GM23248 (cell line): Measurements from ENCODE around the gene PIBF1. TPM values are rescaled to one million over a fixed set of nuclear protein-coding genes. Genes with fewer than 3 reads are reported as not detected.

Experiments used
- DNase-seq: peaks from one replicate; pipeline ENCODE4 v3.0.0-alpha.2; 2015
- H2AFZ ChIP-seq: fragments of 200-600 bp; sonication (generic); 2 replicates; pipeline ENCODE4 v1.6.1; 2016; ENCODE audit warnings: antibody characterized with exemption
- H3F3A ChIP-seq: fragments of 200-600 bp; sonication (generic); 2 replicates; pipeline ENCODE4 v1.6.1; 2016; ENCODE audit warnings: mild to moderate bottlenecking, antibody characterized with exemption, mixed run types; ENCODE audit not compliant: insufficient read depth
- H3K27ac ChIP-seq: fragments of 200-600 bp; sonication (generic); 2 replicates; pipeline ENCODE4 v1.5.1; 2016; ENCODE audit warnings: mild to moderate bottlenecking
- H3K27me3 ChIP-seq: fragments of 200-600 bp; sonication (generic); replicated peaks from 2 replicates; pipeline ENCODE4 v1.6.1; 2016; ENCODE audit warnings: mild to moderate bottlenecking; ENCODE audit not compliant: insufficient read depth
- H3K36me3 ChIP-seq: fragments of 200-600 bp; sonication (generic); 2 replicates; pipeline ENCODE4 v1.6.1; 2016; ENCODE audit warnings: low read depth, mild to moderate bottlenecking
- H3K4me1 ChIP-seq: fragments of 200-600 bp; sonication (generic); 2 replicates; pipeline ENCODE4 v1.6.1; 2016; ENCODE audit warnings: mild to moderate bottlenecking; ENCODE audit not compliant: insufficient read depth
- H3K4me2 ChIP-seq: fragments of 200-600 bp; sonication (generic); one replicate; pipeline ENCODE4 v1.6.1; 2016; ENCODE audit warnings: mild to moderate bottlenecking; ENCODE audit not compliant: unreplicated experiment
- H3K4me3 ChIP-seq: fragments of 200-600 bp; sonication (generic); 2 replicates; pipeline ENCODE4 v1.5.1; 2016; ENCODE audit warnings: mild to moderate bottlenecking
- H3K79me2 ChIP-seq: fragments of 200-600 bp; sonication (generic); 2 replicates; pipeline ENCODE4 v1.6.1; 2016; ENCODE audit warnings: mild to moderate bottlenecking; ENCODE audit not compliant: insufficient read depth
- H3K9ac ChIP-seq: fragments of 200-600 bp; sonication (generic); 2 replicates; pipeline ENCODE4 v1.6.1; 2016; ENCODE audit warnings: mild to moderate bottlenecking
- H3K9me2 ChIP-seq: fragments of 200-600 bp; sonication (generic); 2 replicates; pipeline ENCODE4 v1.6.1; 2016; ENCODE audit warnings: mixed run types, mild to moderate bottlenecking, moderate library complexity; ENCODE audit not compliant: insufficient read depth
- H3K9me3 ChIP-seq: fragments of 200-600 bp; sonication (generic); one replicate; pipeline ENCODE4 v1.6.1; 2017; ENCODE audit warnings: low read depth
- H4K20me1 ChIP-seq: fragments of 200-600 bp; sonication (generic); 2 replicates; pipeline ENCODE4 v1.6.0; 2016; ENCODE audit not compliant: insufficient read depth
- EZH2 ChIP-seq: fragments of 200-600 bp; sonication (generic); IDR thresholded peaks from 2 replicates; pipeline ENCODE4 v1.6.1; 2018; ENCODE audit warnings: antibody characterized with exemption, mild to moderate bottlenecking; ENCODE audit not compliant: insufficient read depth, poor library complexity, severe bottlenecking
- EZH2phosphoT487 ChIP-seq: fragments of 200-600 bp; sonication (generic); IDR thresholded peaks from 2 replicates; pipeline ENCODE4 v1.6.1; 2018; ENCODE audit warnings: antibody characterized with exemption, moderate library complexity, mild to moderate bottlenecking, low read depth; ENCODE audit not compliant: insufficient read depth
- WGBS, 2 experiments: methylation state at CpG; one replicate each; pipeline ENCODE4 v1.1.6; 2015 to 2017; ENCODE audit warnings: low lambda C conversion rate in 2 of 2, low coverage in 1 of 2; ENCODE audit errors: missing lambda C conversion rate in 2 of 2; 5-methylcytosine and 5-hydroxymethylcytosine counted together
- in situ Hi-C: fragments of 300-500 bp; cut with MboI; formaldehyde crosslinking; loops from 2 replicates; pipeline ENCODE4 v1.15.0; 2020
- polyA plus RNA-seq: library from polyadenylated mRNA; unstranded; fragments of >200 nt; fragmentation: Nextera tagmentation; extraction: Ambion mirVana; gene quantifications from 2 replicates; pipeline ENCODE4 v1.2.1, GENCODE V29; 2016
- total RNA-seq: library from RNA; depleted of rRNA; stranded (reverse); fragments of >200 nt; shearing (Covaris generic); gene quantifications from 2 replicates; pipeline ENCODE4 v1.2.3, GENCODE V29; 2014

PIBF1 gene
- total and polyA plus RNA-seq, 2 experiments from 2014 or later = 15.2 to 17.0 TPM

DNA sequence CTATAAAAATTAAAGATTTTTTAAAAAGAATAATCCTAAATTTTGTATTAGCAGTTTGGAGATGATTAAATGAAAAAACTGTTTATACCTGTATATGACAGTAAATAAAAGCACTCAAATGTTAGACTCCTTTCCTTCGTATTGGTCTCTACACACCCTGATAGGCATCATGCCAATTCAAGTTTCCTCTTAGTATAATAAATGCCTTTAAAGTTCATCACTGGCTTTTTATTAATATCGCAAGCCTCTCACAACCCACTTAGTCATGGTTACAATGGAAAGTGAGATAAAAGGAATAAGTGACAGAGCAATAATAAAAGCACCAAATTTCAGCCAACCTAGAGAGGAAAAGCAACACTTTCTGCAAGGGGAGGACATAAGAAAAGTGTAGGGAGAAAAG, 102.2 kb downstream of the PIBF1 start:
- Histone ChIP-seq H3K36me3 (peaks cover 2% of the 10 kb centered on the region; the same call in 1 of the 2 replicates), H2AFZ (no peak overlapping the region), H3K9ac (no peak overlapping the region), H3K4me2 (no peak overlapping the region), H3K79me2 (no peaks in the 10 kb centered on the region), H3K27ac (no peak overlapping the region), H3K9me3 (no peaks in the 10 kb centered on the region), H3K9me2 (no peaks in the 10 kb centered on the region), H4K20me1 (no peaks in the 10 kb centered on the region), H3K4me1 (peaks cover 9% of the 10 kb centered on the region), H3K4me3 (no peak overlapping the region), H3F3A (no peaks in the 10 kb centered on the region), H3K27me3 (no peaks in the 10 kb centered on the region)
- in situ Hi-C loops = no loop called here
- WGBS, 2 experiments = 97 to 100% methylated on average over 2 of the region's 2 CpGs
- TF ChIP-seq EZH2phosphoT487 (no peak), EZH2 (no peak)
- no peak for DNase-seq

GRCh38 chr13:72886272-72887067, 104.5 kb downstream of the PIBF1 start:
- in situ Hi-C loops = no loop called here
- peak; percentile 61 for DNase-seq
- TF ChIP-seq EZH2 (no peak), EZH2phosphoT487 (no peak)
- H3K27me3 ChIP-seq = no peaks in the 10 kb centered on the region
- no peaks in the 10 kb centered on the region for H4K20me1 ChIP-seq
- H3F3A ChIP-seq = no peaks in the 10 kb centered on the region
- H3K9ac ChIP-seq = no peak overlapping the region
- H3K4me3 ChIP-seq = no peak overlapping the region
- peaks cover 9% of the 10 kb centered on the region for H3K4me1 ChIP-seq
- H3K9me3 ChIP-seq = no peaks in the 10 kb centered on the region
- H3K79me2 ChIP-seq = no peaks in the 10 kb centered on the region
- no peaks in the 10 kb centered on the region for H3K9me2 ChIP-seq
- WGBS, 2 experiments = 38 to 44% methylated on average over 5 of the region's 5 CpGs
- no peak overlapping the region for H3K27ac ChIP-seq
- H3K4me2 ChIP-seq = no peak overlapping the region
- peaks cover 8% of the 10 kb centered on the region; the same call in 1 of the 2 replicates for H3K36me3 ChIP-seq
- no peak overlapping the region for H2AFZ ChIP-seq

- Histone ChIP-seq H3K4me2 (no peak overlapping the region), H3K9ac (no peak overlapping the region), H4K20me1 (no peaks in the 10 kb centered on the region), H3K36me3 (0 out of 2 replicates have a peak, but pooled peaks cover 6% of the 10 kb centered on the region), H3K27ac (no peak overlapping the region), H3K4me1 (peaks cover 15% of the 10 kb centered on the region), H3K9me3 (no peaks in the 10 kb centered on the region), H3K79me2 (no peaks in the 10 kb centered on the region), H3F3A (no peaks in the 10 kb centered on the region), H3K27me3 (no peaks in the 10 kb centered on the region), H2AFZ (no peak overlapping the region), H3K4me3 (no peak overlapping the region), H3K9me2 (no peaks in the 10 kb centered on the region)
- no peak for DNase-seq
- no peak for TF ChIP-seq EZH2
- TF ChIP-seq EZH2phosphoT487 = no peak
- in situ Hi-C loops = no loop called here
- 100% methylated on average over 1 of the region's 1 CpG for WGBS, 2 experiments
These were observed 107.6 kb downstream of the PIBF1 start for GRCh38 chr13:72889495-72889894.

DNA sequence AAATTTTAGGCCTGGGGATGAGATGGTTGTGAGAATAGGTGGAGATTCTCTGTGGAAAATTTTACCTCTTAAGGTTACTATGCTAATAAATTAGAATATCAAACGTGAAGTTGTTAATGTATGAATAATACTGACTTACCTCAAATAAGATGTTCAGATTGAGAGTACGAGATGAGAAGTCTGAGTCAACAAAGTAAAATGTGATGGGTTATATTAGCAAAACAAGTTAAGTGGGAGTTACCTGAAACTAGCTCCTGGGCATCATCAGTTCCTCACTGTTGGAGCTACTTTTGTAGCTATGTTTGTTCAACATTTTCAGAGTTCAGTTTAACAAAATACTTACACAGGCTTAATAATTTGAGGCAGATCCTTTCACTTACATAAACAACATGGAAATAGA, 108.6 kb downstream of the PIBF1 start:
- H3K4me1 ChIP-seq = peaks cover 15% of the 10 kb centered on the region
- DNase-seq = no peak
- no peak overlapping the region for H3K4me2 ChIP-seq
- no peak overlapping the region for H3K27ac ChIP-seq
- no peaks in the 10 kb centered on the region for H3K79me2 ChIP-seq
- H3K36me3 ChIP-seq = 0 out of 2 replicates have a peak, but pooled peaks cover 6% of the 10 kb centered on the region
- H3K9ac ChIP-seq = no peak overlapping the region
- no peak for TF ChIP-seq EZH2phosphoT487
- TF ChIP-seq EZH2 = no peak
- H3K9me3 ChIP-seq = no peaks in the 10 kb centered on the region
- H2AFZ ChIP-seq = no peak overlapping the region
- no peak overlapping the region for H3K4me3 ChIP-seq
- H4K20me1 ChIP-seq = no peaks in the 10 kb centered on the region
- in situ Hi-C loops = no loop called here
- WGBS, 2 experiments = 94 to 95% methylated on average over 2 of the region's 2 CpGs
- no peaks in the 10 kb centered on the region for H3F3A ChIP-seq
- no peaks in the 10 kb centered on the region for H3K9me2 ChIP-seq
- no peaks in the 10 kb centered on the region for H3K27me3 ChIP-seq
